GM12878 (cell line): ENCODE data around the gene MCEE. TPM values are rescaled to one million over a fixed set of nuclear protein-coding genes. Genes with fewer than 3 reads are reported as not detected.

Experiments
- BCL11A ChIP-seq: IDR thresholded peaks from 2 replicates; pipeline ENCODE4 v1.6.1; 2011; ENCODE audit warnings: low read depth, low read length
- BMI1 ChIP-seq: fragments of 450-650 bp; IDR thresholded peaks from 2 replicates; pipeline ENCODE4 v1.6.1; 2016; ENCODE audit warnings: mild to moderate bottlenecking, moderate library complexity, borderline replicate concordance
- CBX3 ChIP-seq: fragments of 200-600 bp; sonication (generic); IDR thresholded peaks from 2 replicates; pipeline ENCODE4 v1.6.1; 2016; ENCODE audit warnings: low read depth, borderline replicate concordance
- CREM ChIP-seq: IDR thresholded peaks from 2 replicates; pipeline ENCODE4 v1.6.1; 2014; ENCODE audit warnings: antibody characterized with exemption, low read depth
- EP300 ChIP-seq, 2 experiments: fragments of 150-350 bp in 1 of 2; IDR thresholded peaks; 2 replicates each; pipeline ENCODE4 v1.6.1; 2011 to 2012; ENCODE audit warnings: low read depth in 2 of 2, low read length in 2 of 2, borderline replicate concordance in 1 of 2, improper control_type of control experiment in 1 of 2, inconsistent platforms in 1 of 2; ENCODE audit not compliant: control insufficient read depth in 1 of 2
- FOS ChIP-seq: IDR thresholded peaks from 3 replicates; pipeline ENCODE4 v1.6.1; 2011; ENCODE audit warnings: borderline replicate concordance; ENCODE audit not compliant: insufficient read length; ENCODE audit errors: extremely low read depth
- GATAD2B ChIP-seq: fragments of 450-650 bp; conservative IDR thresholded peaks from 2 replicates; pipeline ENCODE4 v1.6.1; 2017; ENCODE audit warnings: low read depth, mild to moderate bottlenecking, moderate library complexity
- JUNB ChIP-seq: IDR thresholded peaks from 2 replicates; pipeline ENCODE4 v1.6.1; 2016; ENCODE audit warnings: antibody characterized with exemption, mild to moderate bottlenecking
- KAT2A ChIP-seq: conservative IDR thresholded peaks from 2 replicates; pipeline ENCODE4 v1.6.1; 2011; ENCODE audit warnings: low read depth, low read length; ENCODE audit not compliant: control insufficient read depth
- MYC ChIP-seq: IDR thresholded peaks from 2 replicates; pipeline ENCODE4 v1.6.1; 2011; ENCODE audit warnings: mild to moderate bottlenecking, low read length, moderate library complexity, inconsistent platforms; ENCODE audit not compliant: insufficient read depth, insufficient replicate concordance, insufficient read length, severe bottlenecking
- NBN ChIP-seq: fragments of 450-650 bp; IDR thresholded peaks from 2 replicates; pipeline ENCODE4 v1.6.1; 2016
- PML ChIP-seq: IDR thresholded peaks from 2 replicates; pipeline ENCODE4 v1.6.1; 2012; ENCODE audit warnings: low read length, inconsistent platforms
- POLR2AphosphoS2 ChIP-seq: IDR thresholded peaks from 2 replicates; pipeline ENCODE4 v1.6.1; 2011; ENCODE audit warnings: low read depth, mild to moderate bottlenecking, low read length, improper control_type of control experiment, moderate library complexity
- SIX5 ChIP-seq: IDR thresholded peaks from 2 replicates; pipeline ENCODE4 v1.6.1; 2011; ENCODE audit warnings: mild to moderate bottlenecking, low read depth, low read length, moderate library complexity; ENCODE audit not compliant: severe bottlenecking
- SMAD1 ChIP-seq: fragments of 450-650 bp; IDR thresholded peaks from 2 replicates; pipeline ENCODE4 v1.6.1; 2018; ENCODE audit warnings: mild to moderate bottlenecking, low read depth; ENCODE audit not compliant: partially characterized antibody
- SMC3 ChIP-seq: IDR thresholded peaks from 2 replicates; pipeline ENCODE4 v1.6.1; 2011; ENCODE audit warnings: low read length, improper control_type of control experiment, borderline replicate concordance
- TCF12 ChIP-seq: IDR thresholded peaks from 2 replicates; pipeline ENCODE4 v1.6.1; 2011; ENCODE audit warnings: low read depth, mild to moderate bottlenecking, low read length
- ZBED1 ChIP-seq: IDR thresholded peaks from 2 replicates; pipeline ENCODE4 v1.6.1; 2016; ENCODE audit warnings: borderline replicate concordance
- polyA plus RNA-seq, 11 experiments: library from polyadenylated mRNA; depleted of rRNA in 4 of 11; unstranded in 6 of 11; stranded (reverse) in 5 of 11; fragments of >200 nt; fragmentation: Nextera tagmentation in 4 of 11; fragmentation: Illumina TruSeq in 1 of 11; extraction: Ambion mirVana in 4 of 11; extraction: Trizol in 1 of 11; gene quantifications; 1 replicate in 1 of 11; 2 replicates in 10 of 11; pipeline versions ENCODE4 v1.2.1 to v1.2.3, GENCODE V29; 2011 to 2016; ENCODE audit warnings: inconsistent platforms in 2 of 11, missing spikeins in 2 of 11, low read depth in 1 of 11
- total RNA-seq, 4 experiments: library from RNA; depleted of rRNA in 3 of 4; stranded (reverse); fragments of >200 nt in 3 of 4; fragmentation: Illumina TruSeq in 1 of 4; extraction: Trizol in 1 of 4; gene quantifications; 2 replicates each; pipeline versions ENCODE4 v1.2.1 to v1.2.3, GENCODE V29; 2013 to 2021
- TF ChIP-seq, protein P1 (sequence below): fragments of 450-650 bp; IDR thresholded peaks from 2 replicates; pipeline ENCODE4 v1.6.1; 2016; ENCODE audit warnings: mild to moderate bottlenecking
- TF ChIP-seq, protein P2 (sequence below): fragments of 450-650 bp; formaldehyde crosslinking; IDR thresholded peaks from 2 replicates; pipeline ENCODE4 v1.4.0; 2020; ENCODE audit warnings: mild to moderate bottlenecking, moderate library complexity
- TF ChIP-seq, protein P3 (sequence below): fragments of 450-650 bp; IDR thresholded peaks from 2 replicates; pipeline ENCODE4 v1.6.1; 2017; ENCODE audit warnings: mild to moderate bottlenecking
- TF ChIP-seq, protein P4 (sequence below): IDR thresholded peaks from 2 replicates; pipeline ENCODE4 v1.6.1; 2012; ENCODE audit warnings: low read depth, low read length, improper control_type of control experiment

Gene MCEE
- total and polyA plus RNA-seq, 10 of the 15 experiments (the other 5 are each of a cell fraction or from before 2014, with no cell fraction given): 17.3 to 63.4 (median 20.9) TPM

GRCh38 chr2:71082402-71083252, 47.4 kb downstream of the MCEE start (continued):
- TF ChIP-seq FOS (no peak), ZBED1 (0 out of 2 replicates have a peak, but pooled peaks have one; percentile 24), KAT2A (no peak), CBX3 (no peak), BMI1 (peak; percentile 78), BCL11A (peak; percentile 92), MYC (no peak), PML (no peak), EP300 (IDR thresholded peaks at IDR 0.05; ENCODE audit: borderline replicate concordance in 1 of 2, control insufficient read depth in 1 of 2, low read depth in 2 of 2, low read length in 2 of 2) (0 out of 4 replicates have a peak, but pooled peaks have one; percentile 33 to 40), TCF12 (0 out of 2 replicates have a peak, but pooled peaks have one; percentile 14), SIX5 (peak; percentile 5), SMAD1 (peak; percentile 39), NBN (peak; percentile 64; the same call in 1 of the 2 replicates), POLR2AphosphoS2 (0 out of 2 replicates have a peak, but pooled peaks have one; percentile 59), CREM (peak; percentile 57; the same call in 1 of the 2 replicates), GATAD2B (peak; percentile 66), JUNB (peak; percentile 94), SMC3 (no peak)
- TF ChIP-seq, protein P1, sequence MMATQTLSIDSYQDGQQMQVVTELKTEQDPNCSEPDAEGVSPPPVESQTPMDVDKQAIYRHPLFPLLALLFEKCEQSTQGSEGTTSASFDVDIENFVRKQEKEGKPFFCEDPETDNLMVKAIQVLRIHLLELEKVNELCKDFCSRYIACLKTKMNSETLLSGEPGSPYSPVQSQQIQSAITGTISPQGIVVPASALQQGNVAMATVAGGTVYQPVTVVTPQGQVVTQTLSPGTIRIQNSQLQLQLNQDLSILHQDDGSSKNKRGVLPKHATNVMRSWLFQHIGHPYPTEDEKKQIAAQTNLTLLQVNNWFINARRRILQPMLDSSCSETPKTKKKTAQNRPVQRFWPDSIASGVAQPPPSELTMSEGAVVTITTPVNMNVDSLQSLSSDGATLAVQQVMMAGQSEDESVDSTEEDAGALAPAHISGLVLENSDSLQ: no peak
- TF ChIP-seq, protein P2, sequence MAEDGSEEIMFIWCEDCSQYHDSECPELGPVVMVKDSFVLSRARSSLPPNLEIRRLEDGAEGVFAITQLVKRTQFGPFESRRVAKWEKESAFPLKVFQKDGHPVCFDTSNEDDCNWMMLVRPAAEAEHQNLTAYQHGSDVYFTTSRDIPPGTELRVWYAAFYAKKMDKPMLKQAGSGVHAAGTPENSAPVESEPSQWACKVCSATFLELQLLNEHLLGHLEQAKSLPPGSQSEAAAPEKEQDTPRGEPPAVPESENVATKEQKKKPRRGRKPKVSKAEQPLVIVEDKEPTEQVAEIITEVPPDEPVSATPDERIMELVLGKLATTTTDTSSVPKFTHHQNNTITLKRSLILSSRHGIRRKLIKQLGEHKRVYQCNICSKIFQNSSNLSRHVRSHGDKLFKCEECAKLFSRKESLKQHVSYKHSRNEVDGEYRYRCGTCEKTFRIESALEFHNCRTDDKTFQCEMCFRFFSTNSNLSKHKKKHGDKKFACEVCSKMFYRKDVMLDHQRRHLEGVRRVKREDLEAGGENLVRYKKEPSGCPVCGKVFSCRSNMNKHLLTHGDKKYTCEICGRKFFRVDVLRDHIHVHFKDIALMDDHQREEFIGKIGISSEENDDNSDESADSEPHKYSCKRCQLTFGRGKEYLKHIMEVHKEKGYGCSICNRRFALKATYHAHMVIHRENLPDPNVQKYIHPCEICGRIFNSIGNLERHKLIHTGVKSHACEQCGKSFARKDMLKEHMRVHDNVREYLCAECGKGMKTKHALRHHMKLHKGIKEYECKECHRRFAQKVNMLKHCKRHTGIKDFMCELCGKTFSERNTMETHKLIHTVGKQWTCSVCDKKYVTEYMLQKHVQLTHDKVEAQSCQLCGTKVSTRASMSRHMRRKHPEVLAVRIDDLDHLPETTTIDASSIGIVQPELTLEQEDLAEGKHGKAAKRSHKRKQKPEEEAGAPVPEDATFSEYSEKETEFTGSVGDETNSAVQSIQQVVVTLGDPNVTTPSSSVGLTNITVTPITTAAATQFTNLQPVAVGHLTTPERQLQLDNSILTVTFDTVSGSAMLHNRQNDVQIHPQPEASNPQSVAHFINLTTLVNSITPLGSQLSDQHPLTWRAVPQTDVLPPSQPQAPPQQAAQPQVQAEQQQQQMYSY (CRISPR knock-in tag): no peak
- TF ChIP-seq, protein P3, sequence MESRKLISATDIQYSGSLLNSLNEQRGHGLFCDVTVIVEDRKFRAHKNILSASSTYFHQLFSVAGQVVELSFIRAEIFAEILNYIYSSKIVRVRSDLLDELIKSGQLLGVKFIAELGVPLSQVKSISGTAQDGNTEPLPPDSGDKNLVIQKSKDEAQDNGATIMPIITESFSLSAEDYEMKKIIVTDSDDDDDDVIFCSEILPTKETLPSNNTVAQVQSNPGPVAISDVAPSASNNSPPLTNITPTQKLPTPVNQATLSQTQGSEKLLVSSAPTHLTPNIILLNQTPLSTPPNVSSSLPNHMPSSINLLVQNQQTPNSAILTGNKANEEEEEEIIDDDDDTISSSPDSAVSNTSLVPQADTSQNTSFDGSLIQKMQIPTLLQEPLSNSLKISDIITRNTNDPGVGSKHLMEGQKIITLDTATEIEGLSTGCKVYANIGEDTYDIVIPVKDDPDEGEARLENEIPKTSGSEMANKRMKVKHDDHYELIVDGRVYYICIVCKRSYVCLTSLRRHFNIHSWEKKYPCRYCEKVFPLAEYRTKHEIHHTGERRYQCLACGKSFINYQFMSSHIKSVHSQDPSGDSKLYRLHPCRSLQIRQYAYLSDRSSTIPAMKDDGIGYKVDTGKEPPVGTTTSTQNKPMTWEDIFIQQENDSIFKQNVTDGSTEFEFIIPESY: no peak
- TF ChIP-seq, protein P4, sequence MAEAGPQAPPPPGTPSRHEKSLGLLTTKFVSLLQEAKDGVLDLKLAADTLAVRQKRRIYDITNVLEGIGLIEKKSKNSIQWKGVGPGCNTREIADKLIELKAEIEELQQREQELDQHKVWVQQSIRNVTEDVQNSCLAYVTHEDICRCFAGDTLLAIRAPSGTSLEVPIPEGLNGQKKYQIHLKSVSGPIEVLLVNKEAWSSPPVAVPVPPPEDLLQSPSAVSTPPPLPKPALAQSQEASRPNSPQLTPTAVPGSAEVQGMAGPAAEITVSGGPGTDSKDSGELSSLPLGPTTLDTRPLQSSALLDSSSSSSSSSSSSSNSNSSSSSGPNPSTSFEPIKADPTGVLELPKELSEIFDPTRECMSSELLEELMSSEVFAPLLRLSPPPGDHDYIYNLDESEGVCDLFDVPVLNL: no peak
